ENCODE measurements around the gene NETO1. TPM values are rescaled to one million over a fixed set of nuclear protein-coding genes. Genes with fewer than 3 reads are reported as not detected.

NETO1 gene
- polyA plus RNA-seq, 1 of the 3 experiments (the other 2 are of a cell fraction) = not detected

DNA sequence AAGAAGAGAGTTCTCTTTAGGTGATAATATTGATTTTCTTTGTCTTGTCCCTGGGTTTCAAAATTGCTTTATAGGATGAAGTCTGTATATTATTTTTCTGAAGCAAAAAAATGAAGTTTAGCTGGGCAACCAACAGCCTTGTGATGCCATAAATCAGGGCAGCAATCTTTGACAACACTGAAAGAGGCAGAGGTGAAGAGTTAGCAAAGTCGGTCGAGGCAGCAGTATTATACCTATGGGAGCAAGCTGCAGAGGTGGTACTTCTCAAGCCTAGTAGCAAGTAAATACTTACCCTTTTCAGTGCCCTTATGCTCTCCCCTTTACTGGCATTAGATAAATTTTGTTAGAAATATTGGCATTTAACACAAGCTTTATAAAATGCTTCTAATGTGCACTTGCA, 92.9 kb downstream of the NETO1 start:
- TF ChIP-seq TEAD4 (IDR thresholded peaks at IDR 0.05; ENCODE audit: borderline replicate concordance, insufficient read depth) (no peak), CHD2 (IDR thresholded peaks at IDR 0.05; ENCODE audit: low read length, partially characterized antibody) (no peak), RFX5 (IDR thresholded peaks at IDR 0.05; ENCODE audit: low read length) (no peak), FOXJ3 (CRISPR knock-in tag; IDR thresholded peaks at IDR 0.05) (no peak), RXRA (IDR thresholded peaks at IDR 0.05; ENCODE audit: borderline replicate concordance, low read depth) (no peak), GABPA (IDR thresholded peaks at IDR 0.05; ENCODE audit: low read depth) (no peak)
- TF ChIP-seq, protein P1, sequence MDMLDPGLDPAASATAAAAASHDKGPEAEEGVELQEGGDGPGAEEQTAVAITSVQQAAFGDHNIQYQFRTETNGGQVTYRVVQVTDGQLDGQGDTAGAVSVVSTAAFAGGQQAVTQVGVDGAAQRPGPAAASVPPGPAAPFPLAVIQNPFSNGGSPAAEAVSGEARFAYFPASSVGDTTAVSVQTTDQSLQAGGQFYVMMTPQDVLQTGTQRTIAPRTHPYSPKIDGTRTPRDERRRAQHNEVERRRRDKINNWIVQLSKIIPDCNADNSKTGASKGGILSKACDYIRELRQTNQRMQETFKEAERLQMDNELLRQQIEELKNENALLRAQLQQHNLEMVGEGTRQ (IDR thresholded peaks at IDR 0.05; ENCODE audit: borderline replicate concordance, low read depth, low read length) = no peak
- TF ChIP-seq, protein P2, sequence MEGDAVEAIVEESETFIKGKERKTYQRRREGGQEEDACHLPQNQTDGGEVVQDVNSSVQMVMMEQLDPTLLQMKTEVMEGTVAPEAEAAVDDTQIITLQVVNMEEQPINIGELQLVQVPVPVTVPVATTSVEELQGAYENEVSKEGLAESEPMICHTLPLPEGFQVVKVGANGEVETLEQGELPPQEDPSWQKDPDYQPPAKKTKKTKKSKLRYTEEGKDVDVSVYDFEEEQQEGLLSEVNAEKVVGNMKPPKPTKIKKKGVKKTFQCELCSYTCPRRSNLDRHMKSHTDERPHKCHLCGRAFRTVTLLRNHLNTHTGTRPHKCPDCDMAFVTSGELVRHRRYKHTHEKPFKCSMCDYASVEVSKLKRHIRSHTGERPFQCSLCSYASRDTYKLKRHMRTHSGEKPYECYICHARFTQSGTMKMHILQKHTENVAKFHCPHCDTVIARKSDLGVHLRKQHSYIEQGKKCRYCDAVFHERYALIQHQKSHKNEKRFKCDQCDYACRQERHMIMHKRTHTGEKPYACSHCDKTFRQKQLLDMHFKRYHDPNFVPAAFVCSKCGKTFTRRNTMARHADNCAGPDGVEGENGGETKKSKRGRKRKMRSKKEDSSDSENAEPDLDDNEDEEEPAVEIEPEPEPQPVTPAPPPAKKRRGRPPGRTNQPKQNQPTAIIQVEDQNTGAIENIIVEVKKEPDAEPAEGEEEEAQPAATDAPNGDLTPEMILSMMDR (IDR thresholded peaks at IDR 0.05) = no peak
- TF ChIP-seq, protein P3, sequence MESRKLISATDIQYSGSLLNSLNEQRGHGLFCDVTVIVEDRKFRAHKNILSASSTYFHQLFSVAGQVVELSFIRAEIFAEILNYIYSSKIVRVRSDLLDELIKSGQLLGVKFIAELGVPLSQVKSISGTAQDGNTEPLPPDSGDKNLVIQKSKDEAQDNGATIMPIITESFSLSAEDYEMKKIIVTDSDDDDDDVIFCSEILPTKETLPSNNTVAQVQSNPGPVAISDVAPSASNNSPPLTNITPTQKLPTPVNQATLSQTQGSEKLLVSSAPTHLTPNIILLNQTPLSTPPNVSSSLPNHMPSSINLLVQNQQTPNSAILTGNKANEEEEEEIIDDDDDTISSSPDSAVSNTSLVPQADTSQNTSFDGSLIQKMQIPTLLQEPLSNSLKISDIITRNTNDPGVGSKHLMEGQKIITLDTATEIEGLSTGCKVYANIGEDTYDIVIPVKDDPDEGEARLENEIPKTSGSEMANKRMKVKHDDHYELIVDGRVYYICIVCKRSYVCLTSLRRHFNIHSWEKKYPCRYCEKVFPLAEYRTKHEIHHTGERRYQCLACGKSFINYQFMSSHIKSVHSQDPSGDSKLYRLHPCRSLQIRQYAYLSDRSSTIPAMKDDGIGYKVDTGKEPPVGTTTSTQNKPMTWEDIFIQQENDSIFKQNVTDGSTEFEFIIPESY (IDR thresholded peaks at IDR 0.05; ENCODE audit: borderline replicate concordance, low read depth) = no peak
- Histone ChIP-seq H3K36me3 (replicated peaks in 1 of 2; ENCODE audit: control insufficient read depth in 1 of 2, insufficient read depth in 2 of 2, low read length in 1 of 2) (no peaks in the 10 kb centered on the region), H4K20me1 (ENCODE audit: insufficient read depth) (no peaks in the 10 kb centered on the region), H3K9ac (no peak overlapping the region), H3F3A (replicated peaks; ENCODE audit: insufficient read depth) (no peaks in the 10 kb centered on the region), H3K4me1 (ENCODE audit: control insufficient read depth in 1 of 2, insufficient read depth in 2 of 2, low read depth in 1 of 2, low read length in 1 of 2) (no peaks in the 10 kb centered on the region), H2AFZ (ENCODE audit: low read depth) (no peak overlapping the region), H3K4me2 (no peak overlapping the region), H3K79me2 (ENCODE audit: insufficient read depth) (no peaks in the 10 kb centered on the region), H3K9me2 (no peaks in the 10 kb centered on the region), H3K9me3 (no peaks in the 10 kb centered on the region), H3K27ac (ENCODE audit: low read depth in 2 of 2, low read length in 1 of 2) (no peak overlapping the region), H3K27me3 (ENCODE audit: insufficient read depth) (no peaks in the 10 kb centered on the region; the same call in 1 of the 2 replicates), H3K4me3 (ENCODE audit: low read depth in 2 of 2, low read length in 1 of 2) (no peak overlapping the region)
- DNase-seq = no peak
- ChIA-PET POLR2A (no interaction called here), CTCF (interaction anchor here (1.7 kb wide), 1 partner anchor 12 kb away, joined by 5 read pairs; no protein-coding TSS in a partner anchor)
- 0% methylated on average over 2 of the region's 2 CpGs for WGBS (ENCODE audit: low lambda C conversion rate)

DNA sequence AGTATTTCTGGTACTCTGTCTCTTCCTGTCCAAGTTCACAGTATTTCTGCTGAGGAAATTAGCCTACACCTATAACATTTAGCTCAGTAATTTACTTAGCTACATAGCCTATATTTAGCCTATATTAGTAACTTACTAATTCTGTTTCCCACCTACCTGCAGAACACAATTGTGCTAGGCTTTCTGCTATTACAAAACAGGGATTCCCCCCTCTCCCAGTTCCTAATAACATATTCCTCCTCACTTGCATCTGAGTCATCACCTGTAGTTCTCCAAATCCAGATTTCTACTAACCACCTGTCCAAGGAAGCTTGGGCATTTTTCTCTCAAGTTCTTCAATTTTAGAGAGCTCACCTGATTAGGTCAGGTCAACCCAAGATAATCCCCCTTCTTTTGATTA, 94.9 kb downstream of the NETO1 start:
- H3K9ac ChIP-seq = no peak overlapping the region
- no peak overlapping the region for H3K4me3 ChIP-seq (ENCODE audit: low read depth in 2 of 2, low read length in 1 of 2)
- no peaks in the 10 kb centered on the region for H3K79me2 ChIP-seq (ENCODE audit: insufficient read depth)
- H3K9me3 ChIP-seq = no peaks in the 10 kb centered on the region
- no peaks in the 10 kb centered on the region for H3K36me3 ChIP-seq (replicated peaks in 1 of 2; ENCODE audit: control insufficient read depth in 1 of 2, insufficient read depth in 2 of 2, low read length in 1 of 2)
- no peak overlapping the region for H2AFZ ChIP-seq (ENCODE audit: low read depth)
- H3K27ac ChIP-seq (ENCODE audit: low read depth in 2 of 2, low read length in 1 of 2) = no peak overlapping the region
- no peak overlapping the region for H3K4me2 ChIP-seq
- H3K27me3 ChIP-seq (ENCODE audit: insufficient read depth) = no peaks in the 10 kb centered on the region; the same call in 1 of the 2 replicates
- H3K4me1 ChIP-seq (ENCODE audit: control insufficient read depth in 1 of 2, insufficient read depth in 2 of 2, low read depth in 1 of 2, low read length in 1 of 2) = no peaks in the 10 kb centered on the region
- TF ChIP-seq EP300 (IDR thresholded peaks at IDR 0.05; ENCODE audit: borderline replicate concordance in 1 of 2, low read depth in 1 of 2, low read length in 1 of 2) (no peak), YY1 (IDR thresholded peaks at IDR 0.05; ENCODE audit: low read depth) (no peak), POLR2AphosphoS5 (IDR thresholded peaks at IDR 0.05; ENCODE audit: low read depth, low read length) (no peak)
- no peaks in the 10 kb centered on the region for H3F3A ChIP-seq (replicated peaks; ENCODE audit: insufficient read depth)
- CTCF ChIA-PET = interaction anchor here (2.4 to 3.7 kb wide), 2 partner anchors 10 to 1070 kb away, joined by 7 to 20 read pairs; no protein-coding TSS in a partner anchor
- POLR2A ChIA-PET = no interaction called here
- DNase-seq = no peak
- no peaks in the 10 kb centered on the region for H3K9me2 ChIP-seq
- no peaks in the 10 kb centered on the region for H4K20me1 ChIP-seq (ENCODE audit: insufficient read depth)
